Calu3 (cell line): ENCODE data around the gene DTYMK. TPM values are rescaled to one million over a fixed set of nuclear protein-coding genes. Genes with fewer than 3 reads are reported as not detected.

ENCODE experiments used
- BruUV-seq: library from RNA; stranded (reverse); fragments of 400-500 nt; replicated peaks from 2 replicates; lab custom pipeline; 2021; lab: Mats Ljungman, UMichigan
- CTCF ChIA-PET: fragments of 300-600 bp; sonication (Branson Sonifier 250); formaldehyde crosslinking; loops from one replicate; lab custom pipeline; 2022; ENCODE audit warnings: antibody characterized with exemption; lab: Charles Lee
- DNase-seq: peaks from one replicate; pipeline ENCODE4 v3.0.0; 2022
- H3K27ac Mint-ChIP-seq: one replicate; pipeline ENCODE4 v1.8.0; 2022; ENCODE audit warnings: mixed read lengths; ENCODE audit not compliant: unreplicated experiment
- H3K27me3 Mint-ChIP-seq: one replicate; pipeline ENCODE4 v1.8.0; 2022; ENCODE audit warnings: mixed read lengths; ENCODE audit not compliant: unreplicated experiment
- H3K36me3 Mint-ChIP-seq: one replicate; pipeline ENCODE4 v1.8.0; 2022; ENCODE audit warnings: mild to moderate bottlenecking, moderate library complexity, mixed read lengths; ENCODE audit not compliant: insufficient read depth, unreplicated experiment
- H3K4me1 Mint-ChIP-seq: one replicate; pipeline ENCODE4 v1.8.0; 2022; ENCODE audit warnings: mild to moderate bottlenecking, low read depth, mixed read lengths; ENCODE audit not compliant: unreplicated experiment
- H3K4me3 Mint-ChIP-seq: one replicate; pipeline ENCODE4 v1.8.0; 2022; ENCODE audit warnings: mild to moderate bottlenecking, low read depth, moderate library complexity, mixed read lengths; ENCODE audit not compliant: unreplicated experiment
- H3K9me3 Mint-ChIP-seq: one replicate; pipeline ENCODE4 v1.8.0; 2022; ENCODE audit warnings: low read depth, mixed read lengths; ENCODE audit not compliant: unreplicated experiment
- CTCF ChIP-seq: fragments of 200-600 bp; IDR thresholded peaks from one replicate; pipeline ENCODE4 v1.8.0; 2022; ENCODE audit warnings: antibody characterized with exemption; ENCODE audit not compliant: unreplicated experiment
- intact Hi-C: fragments of 100-400 bp; cut with micrococcal nuclease; formaldehyde crosslinking; loops from one replicate; pipeline ENCODE4 v1.10.0; 2022; ENCODE audit not compliant: unreplicated experiment
- total RNA-seq: library from RNA; stranded (reverse); gene quantifications from 2 replicates; pipeline ENCODE4 v1.2.3, GENCODE V29; 2022

Gene DTYMK
- total RNA-seq, 1 experiment from 2014 or later = 80.7 TPM

GRCh38 chr2:241649927-241650326, 36.7 kb downstream of the DTYMK start:
- CTCF ChIA-PET = no interaction called here
- Mint-ChIP-seq H3K4me1 (no peaks in the 10 kb centered on the region), H3K9me3 (no peaks in the 10 kb centered on the region), H3K36me3 (peaks cover 29% of the 10 kb centered on the region), H3K4me3 (no peak overlapping the region), H3K27ac (no peak overlapping the region), H3K27me3 (no peaks in the 10 kb centered on the region)
- BruUV-seq = no TSS peak
- DNase-seq = no peak
- intact Hi-C loops = no loop called here
- TF ChIP-seq CTCF = no peak

- Mint-ChIP-seq H3K36me3 (peaks cover 34% of the 10 kb centered on the region), H3K9me3 (no peaks in the 10 kb centered on the region), H3K27me3 (no peaks in the 10 kb centered on the region), H3K27ac (no peak overlapping the region), H3K4me3 (no peak overlapping the region), H3K4me1 (no peaks in the 10 kb centered on the region)
- intact Hi-C loops = no loop called here
- BruUV-seq = no TSS peak
- CTCF ChIA-PET = no interaction called here
- no peak for TF ChIP-seq CTCF
- DNase-seq = no peak
Observed at GRCh38 chr2:241649404-241649803, 37.2 kb downstream of the DTYMK start.

- intact Hi-C loops = no loop called here
- TF ChIP-seq CTCF = no peak
- H3K36me3 Mint-ChIP-seq = peaks cover 30% of the 10 kb centered on the region
- no peak overlapping the region for H3K4me3 Mint-ChIP-seq
- no TSS peak for BruUV-seq
- no peaks in the 10 kb centered on the region for H3K4me1 Mint-ChIP-seq
- CTCF ChIA-PET = no interaction called here
- H3K27me3 Mint-ChIP-seq = no peaks in the 10 kb centered on the region
- DNase-seq = no peak
- H3K9me3 Mint-ChIP-seq = no peaks in the 10 kb centered on the region
- H3K27ac Mint-ChIP-seq = no peak overlapping the region
Observed at GRCh38 chr2:241648453-241648852, 38.2 kb downstream of the DTYMK start.

GRCh38 chr2:241645915-241646645, 40.5 kb downstream of the DTYMK start:
- H3K36me3 Mint-ChIP-seq = peaks cover 27% of the 10 kb centered on the region
- peaks cover 13% of the 10 kb centered on the region for H3K4me1 Mint-ChIP-seq
- no peaks in the 10 kb centered on the region for H3K9me3 Mint-ChIP-seq
- CTCF ChIA-PET = no interaction called here
- no peak overlapping the region for H3K27ac Mint-ChIP-seq
- intact Hi-C loops = no loop called here
- no peak overlapping the region for H3K4me3 Mint-ChIP-seq
- no peak for DNase-seq
- BruUV-seq = no TSS peak
- TF ChIP-seq CTCF = no peak
- H3K27me3 Mint-ChIP-seq = no peaks in the 10 kb centered on the region
